ENCODE measurements around the gene UGT1A10.

The UGT1A10 gene

DNA sequence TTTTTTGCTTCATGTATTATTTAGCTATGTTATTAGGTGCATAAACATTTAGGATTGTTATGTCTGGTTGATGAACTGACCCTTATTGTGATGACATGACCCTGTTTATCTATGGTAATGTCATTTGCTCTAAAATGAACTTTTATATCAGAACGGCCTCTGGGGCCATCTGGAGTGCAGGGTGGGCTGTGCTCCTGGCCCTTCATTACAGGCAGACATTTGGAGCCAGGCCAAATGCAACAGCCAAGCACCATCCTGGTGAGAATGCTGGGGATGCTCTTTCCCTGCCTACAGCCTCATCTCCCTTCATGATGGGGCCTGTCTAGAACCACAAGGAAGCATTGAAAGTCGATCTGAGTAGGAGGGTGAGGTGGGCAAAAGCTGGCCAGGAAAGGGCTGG is 180.1 kb downstream of the UGT1A10 start:
- Histone ChIP-seq H3K4me1 (ENCODE audit: insufficient read depth, poor library complexity, severe bottlenecking) (no peaks in the 10 kb centered on the region), H3K9me3 (ENCODE audit: severe bottlenecking) (no peaks in the 10 kb centered on the region), H3K4me3 (ENCODE audit: severe bottlenecking) (no peak overlapping the region), H3K27ac (ENCODE audit: poor library complexity, severe bottlenecking) (no peak overlapping the region), H3K27me3 (ENCODE audit: insufficient read depth, poor library complexity, severe bottlenecking) (no peaks in the 10 kb centered on the region), H3K36me3 (ENCODE audit: low read depth) (no peaks in the 10 kb centered on the region)
- ATAC-seq (ENCODE audit: low read depth), result no peak
- DNase-seq (ENCODE audit: low spot score), result peak; percentile 19
- TF ChIP-seq, protein P1, sequence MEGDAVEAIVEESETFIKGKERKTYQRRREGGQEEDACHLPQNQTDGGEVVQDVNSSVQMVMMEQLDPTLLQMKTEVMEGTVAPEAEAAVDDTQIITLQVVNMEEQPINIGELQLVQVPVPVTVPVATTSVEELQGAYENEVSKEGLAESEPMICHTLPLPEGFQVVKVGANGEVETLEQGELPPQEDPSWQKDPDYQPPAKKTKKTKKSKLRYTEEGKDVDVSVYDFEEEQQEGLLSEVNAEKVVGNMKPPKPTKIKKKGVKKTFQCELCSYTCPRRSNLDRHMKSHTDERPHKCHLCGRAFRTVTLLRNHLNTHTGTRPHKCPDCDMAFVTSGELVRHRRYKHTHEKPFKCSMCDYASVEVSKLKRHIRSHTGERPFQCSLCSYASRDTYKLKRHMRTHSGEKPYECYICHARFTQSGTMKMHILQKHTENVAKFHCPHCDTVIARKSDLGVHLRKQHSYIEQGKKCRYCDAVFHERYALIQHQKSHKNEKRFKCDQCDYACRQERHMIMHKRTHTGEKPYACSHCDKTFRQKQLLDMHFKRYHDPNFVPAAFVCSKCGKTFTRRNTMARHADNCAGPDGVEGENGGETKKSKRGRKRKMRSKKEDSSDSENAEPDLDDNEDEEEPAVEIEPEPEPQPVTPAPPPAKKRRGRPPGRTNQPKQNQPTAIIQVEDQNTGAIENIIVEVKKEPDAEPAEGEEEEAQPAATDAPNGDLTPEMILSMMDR (IDR thresholded peaks at IDR 0.05; ENCODE audit: poor library complexity, severe bottlenecking), result no peak

DNA sequence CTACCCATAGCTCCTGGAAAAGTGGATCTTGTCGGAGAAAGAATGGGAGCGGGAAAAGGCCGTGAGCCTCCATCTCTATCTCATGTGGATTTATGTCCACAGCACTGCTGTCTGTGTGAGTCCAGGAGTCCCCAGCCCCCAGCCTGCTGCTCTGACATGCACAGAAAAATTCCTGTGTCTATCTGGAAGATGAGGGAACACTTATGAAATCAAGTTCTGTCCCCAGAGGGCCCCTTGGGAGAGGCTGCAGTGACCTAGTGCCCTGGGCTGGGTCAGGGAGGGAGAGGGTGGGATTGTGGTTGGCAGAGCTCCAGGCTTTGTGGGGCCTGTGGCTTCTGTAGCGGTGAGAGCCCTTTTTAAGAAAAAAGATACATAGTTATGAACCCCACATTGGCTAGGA is 180.5 kb downstream of the UGT1A10 start:
- H3K9me3 ChIP-seq (ENCODE audit: severe bottlenecking), result no peaks in the 10 kb centered on the region
- TF ChIP-seq, protein P1 (IDR thresholded peaks at IDR 0.05; ENCODE audit: poor library complexity, severe bottlenecking), result no peak
- H3K36me3 ChIP-seq (ENCODE audit: low read depth), result no peaks in the 10 kb centered on the region
- DNase-seq (ENCODE audit: low spot score) (peak; percentile 9), ATAC-seq (ENCODE audit: low read depth) (no peak)
- H3K4me1 ChIP-seq (ENCODE audit: insufficient read depth, poor library complexity, severe bottlenecking), result no peaks in the 10 kb centered on the region
- no peak overlapping the region for H3K27ac ChIP-seq (ENCODE audit: poor library complexity, severe bottlenecking)
- H3K27me3 ChIP-seq (ENCODE audit: insufficient read depth, poor library complexity, severe bottlenecking), result no peaks in the 10 kb centered on the region
- H3K4me3 ChIP-seq (ENCODE audit: severe bottlenecking), result no peak overlapping the region

DNA sequence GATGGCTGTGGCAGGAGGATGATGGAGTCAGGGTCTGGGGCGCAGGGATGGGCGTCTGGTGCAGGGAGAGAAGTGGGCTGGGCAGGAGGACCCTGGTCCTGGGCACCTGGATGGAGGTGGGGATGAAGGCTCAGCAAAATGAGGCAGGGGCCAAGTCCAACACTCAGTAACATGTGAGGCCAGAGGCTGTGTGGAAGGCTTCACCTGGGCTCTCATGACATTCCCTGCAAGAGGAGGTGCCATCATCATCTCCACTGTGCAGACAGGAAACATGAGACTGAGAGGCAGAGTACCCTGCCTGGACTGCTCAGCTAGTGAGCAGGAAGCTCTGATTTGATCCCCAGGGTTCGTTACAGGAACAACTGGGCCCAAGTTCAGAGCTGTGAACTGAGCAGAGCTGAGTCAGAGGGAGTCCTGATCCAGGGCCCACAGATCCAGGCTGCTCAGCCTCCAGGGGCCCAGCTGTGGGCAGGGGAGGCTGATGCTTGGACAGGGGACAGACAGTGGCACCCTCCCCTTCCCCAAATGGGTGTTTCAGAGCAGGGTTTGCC is 181.2 kb downstream of the UGT1A10 start:
- Histone ChIP-seq H3K9me3 (ENCODE audit: severe bottlenecking) (no peaks in the 10 kb centered on the region), H3K4me3 (ENCODE audit: severe bottlenecking) (no peak overlapping the region), H3K4me1 (ENCODE audit: insufficient read depth, poor library complexity, severe bottlenecking) (no peaks in the 10 kb centered on the region), H3K36me3 (ENCODE audit: low read depth) (no peaks in the 10 kb centered on the region), H3K27ac (ENCODE audit: poor library complexity, severe bottlenecking) (no peak overlapping the region), H3K27me3 (ENCODE audit: insufficient read depth, poor library complexity, severe bottlenecking) (no peaks in the 10 kb centered on the region)
- DNase-seq (ENCODE audit: low spot score), result peak; percentile 17
- TF ChIP-seq, protein P1 (IDR thresholded peaks at IDR 0.05; ENCODE audit: poor library complexity, severe bottlenecking), result no peak
- no peak for ATAC-seq (ENCODE audit: low read depth)

DNA sequence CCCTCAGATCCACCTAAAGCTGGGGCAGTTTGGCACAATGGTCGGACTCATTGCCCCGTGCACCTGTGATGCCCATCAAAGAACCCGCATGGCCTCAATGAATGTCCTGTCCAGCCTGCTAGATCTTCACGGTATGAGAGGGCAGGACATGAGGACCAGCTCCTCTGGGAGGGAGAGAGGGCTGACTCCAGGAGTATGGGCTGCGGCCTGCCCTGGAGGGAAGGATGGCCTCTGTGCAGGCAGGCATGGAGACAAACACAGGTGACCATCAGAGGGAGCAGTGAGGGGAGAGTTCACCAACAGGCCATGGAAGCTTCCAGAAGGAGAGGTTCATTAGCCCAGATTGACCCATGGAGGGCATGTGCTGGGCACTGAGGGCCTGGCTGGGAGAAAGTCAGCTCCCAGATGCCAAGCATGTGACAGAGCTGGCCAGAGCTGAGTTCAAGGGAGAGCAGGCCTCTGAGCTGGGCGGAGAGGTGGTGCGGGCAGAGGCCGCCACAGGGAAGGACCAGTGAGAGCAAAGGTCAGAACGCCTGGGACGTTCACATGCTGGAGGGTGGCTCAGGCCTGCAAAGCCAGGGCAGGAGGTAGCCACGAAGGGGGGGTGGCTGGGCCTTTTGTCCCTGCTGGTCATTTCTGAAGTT is 181.9 kb downstream of the UGT1A10 start:
- DNase-seq (ENCODE audit: low spot score) (peak; percentile 33), ATAC-seq (ENCODE audit: low read depth) (no peak)
- no peaks in the 10 kb centered on the region for H3K36me3 ChIP-seq (ENCODE audit: low read depth)
- no peaks in the 10 kb centered on the region for H3K9me3 ChIP-seq (ENCODE audit: severe bottlenecking)
- H3K4me1 ChIP-seq (ENCODE audit: insufficient read depth, poor library complexity, severe bottlenecking), result no peaks in the 10 kb centered on the region
- H3K27ac ChIP-seq (ENCODE audit: poor library complexity, severe bottlenecking), result no peak overlapping the region
- TF ChIP-seq, protein P1 (IDR thresholded peaks at IDR 0.05; ENCODE audit: poor library complexity, severe bottlenecking), result no peak
- no peak overlapping the region for H3K4me3 ChIP-seq (ENCODE audit: severe bottlenecking)
- H3K27me3 ChIP-seq (ENCODE audit: insufficient read depth, poor library complexity, severe bottlenecking), result no peaks in the 10 kb centered on the region
